Measurements from ENCODE around the gene TUBB4A. TPM values are rescaled to one million over a fixed set of nuclear protein-coding genes. Genes with fewer than 3 reads are reported as not detected.
A peak's percentile ranks its signal among the peaks of the same experiment; 100 is the strongest.

TUBB4A gene
- total and polyA plus RNA-seq, 9 of the 15 experiments (the other 6 are each of a cell fraction or from before 2014, with no cell fraction given), result 0.14 to 7.0 (median 0.75) TPM

- Histone ChIP-seq H3K9me1 (ENCODE audit: control insufficient read depth, insufficient read depth, low read length) (no peaks in the 10 kb centered on the region), H3K79me2 (ENCODE audit: control insufficient read depth, insufficient read depth, low read length) (no peaks in the 10 kb centered on the region), H4K20me1 (replicated peaks; ENCODE audit: control insufficient read depth, insufficient read depth, low read length) (no peaks in the 10 kb centered on the region), H2AFZ (ENCODE audit: low read depth, low read length) (no peak overlapping the region), H3K4me3 (no peak overlapping the region), H3K36me3 (ENCODE audit: control insufficient read depth, insufficient read depth, low read length) (no peaks in the 10 kb centered on the region), H3K4me1 (replicated peaks in 1 of 2; ENCODE audit: control insufficient read depth in 2 of 2, insufficient read depth in 2 of 2, low read length in 2 of 2) (peaks cover 2 to 10% of the 10 kb centered on the region in 2 experiments; a peak in 2 of 5 replicates), H3K27ac (ENCODE audit: extremely low read depth, low read depth, low read length) (no peak overlapping the region), H3K9ac (ENCODE audit: insufficient read depth in 1 of 2, low read depth in 2 of 2, low read length in 2 of 2) (peak overlapping the region in 1 of 2 experiments; percentile 82; a peak in 2 of 4 replicates), H3K9me3 (replicated peaks; ENCODE audit: control insufficient read depth, insufficient read depth, low read depth, low read length) (no peaks in the 10 kb centered on the region), H3K4me2 (ENCODE audit: insufficient read depth, low read length) (no peak overlapping the region), H3K27me3 (ENCODE audit: control insufficient read depth in 2 of 2, insufficient read depth in 2 of 2, low read length in 2 of 2) (no peaks in the 10 kb centered on the region)
- no peak for DNase-seq (ENCODE audit: extremely low read depth in 1 of 4, low spot score in 3 of 4)
- POLR2A ChIA-PET, result no interaction called here
- WGBS (ENCODE audit: insufficient coverage, low coverage, missing lambda C conversion rate), result 62% methylated on average over 19 of the region's 20 CpGs
- TF ChIP-seq ELF4 (CRISPR knock-in tag; IDR thresholded peaks at IDR 0.05) (no peak), HNRNPH1 (optimal IDR thresholded peaks at IDR 0.05; ENCODE audit: low read depth, low read length) (no peak), TEAD4 (IDR thresholded peaks at IDR 0.05; ENCODE audit: low read length) (no peak), TEAD4 (CRISPR knock-in tag; IDR thresholded peaks at IDR 0.05; ENCODE audit: borderline replicate concordance) (no peak), CGGBP1 (CRISPR knock-in tag; IDR thresholded peaks at IDR 0.05) (no peak), ZNF175 (CRISPR knock-in tag; IDR thresholded peaks at IDR 0.05; ENCODE audit: low read depth) (no peak), ZNF79 (CRISPR knock-in tag; IDR thresholded peaks at IDR 0.05; ENCODE audit: low read depth) (no peak), DNMT1 (IDR thresholded peaks at IDR 0.05) (no peak), CAMTA2 (CRISPR knock-in tag; conservative IDR thresholded peaks at IDR 0.05) (no peak), CBX8 (IDR thresholded peaks at IDR 0.05; ENCODE audit: borderline replicate concordance, extremely low read depth, low read depth, low read length, poor library complexity, severe bottlenecking) (no peak), NCOR1 (IDR thresholded peaks at IDR 0.05) (no peak), ZNF165 (CRISPR knock-in tag; IDR thresholded peaks at IDR 0.05; ENCODE audit: borderline replicate concordance) (no peak), HDAC8 (tag; IDR thresholded peaks at IDR 0.05) (no peak), PHF21A (IDR thresholded peaks at IDR 0.05; ENCODE audit: borderline replicate concordance, low read depth) (no peak), ETS1 (conservative IDR thresholded peaks at IDR 0.05; ENCODE audit: control insufficient read depth, low read depth, low read length) (no peak), NR2C2 (CRISPR knock-in tag; IDR thresholded peaks at IDR 0.05) (no peak), NR2C2 (tag; IDR thresholded peaks at IDR 0.05) (no peak), HDAC3 (IDR thresholded peaks at IDR 0.05; ENCODE audit: borderline replicate concordance, partially characterized antibody) (no peak), ADNP (tag; IDR thresholded peaks at IDR 0.05) (no peak)
- ATAC-seq, result no peak
- CTCF ChIA-PET (ENCODE audit: low intra/inter-chr PET ratio), result no interaction called here
- no peak for FAIRE-seq
- no TSS peak for BruUV-seq (replicated peaks)
- in situ Hi-C loops (cut with MboI), result no loop called here
- intact Hi-C loops (cut with micrococcal nuclease), result no loop called here
Measured at GRCh38 chr19:6509118-6509971, 7.2 kb upstream of the TUBB4A start.
